Measurements from ENCODE around the gene SPATA6.

The SPATA6 gene

GRCh38 chr1:48266576-48266975 is 205.4 kb downstream of the SPATA6 start:
- no peak for ATAC-seq
- Mint-ChIP-seq H3K36me3 (no peaks in the 10 kb centered on the region), H3K4me3 (no peak overlapping the region), H3K9me3 (no peaks in the 10 kb centered on the region), H3K27ac (no peak overlapping the region), H3K27me3 (no peaks in the 10 kb centered on the region), H3K4me1 (no peaks in the 10 kb centered on the region)

- Mint-ChIP-seq H3K27me3 (no peaks in the 10 kb centered on the region), H3K36me3 (no peaks in the 10 kb centered on the region), H3K4me1 (no peaks in the 10 kb centered on the region), H3K27ac (no peak overlapping the region), H3K4me3 (no peak overlapping the region), H3K9me3 (no peaks in the 10 kb centered on the region)
- ATAC-seq, result no peak
Measured at GRCh38 chr1:48263041-48263440, 209.0 kb downstream of the SPATA6 start.

GRCh38 chr1:48261881-48262400 is 210.1 kb downstream of the SPATA6 start:
- Mint-ChIP-seq H3K4me3 (no peak overlapping the region), H3K4me1 (no peaks in the 10 kb centered on the region), H3K27ac (no peak overlapping the region), H3K27me3 (no peaks in the 10 kb centered on the region), H3K9me3 (no peaks in the 10 kb centered on the region), H3K36me3 (no peaks in the 10 kb centered on the region)
- ATAC-seq, result no peak

- Mint-ChIP-seq H3K4me3 (no peak overlapping the region), H3K27ac (no peak overlapping the region), H3K27me3 (no peaks in the 10 kb centered on the region), H3K9me3 (no peaks in the 10 kb centered on the region), H3K4me1 (no peaks in the 10 kb centered on the region), H3K36me3 (no peaks in the 10 kb centered on the region)
- no peak for ATAC-seq
Measured at GRCh38 chr1:48258106-48258505, 213.9 kb downstream of the SPATA6 start.

- Mint-ChIP-seq H3K4me3 (no peak overlapping the region), H3K4me1 (peaks cover 4% of the 10 kb centered on the region), H3K27ac (no peak overlapping the region)
Measured at GRCh38 chr1:48254254-48254653, 217.8 kb downstream of the SPATA6 start.

GRCh38 chr1:48251821-48252220 is 220.2 kb downstream of the SPATA6 start:
- Mint-ChIP-seq H3K4me3 (no peak overlapping the region), H3K27me3 (no peaks in the 10 kb centered on the region), H3K9me3 (no peaks in the 10 kb centered on the region), H3K36me3 (no peaks in the 10 kb centered on the region), H3K27ac (no peak overlapping the region), H3K4me1 (peaks cover 16% of the 10 kb centered on the region)
- ATAC-seq, result no peak

More at GRCh38 chr1:48254254-48254653, 217.8 kb downstream of the SPATA6 start:
- ATAC-seq, result no peak
- no peaks in the 10 kb centered on the region for H3K36me3 Mint-ChIP-seq
- H3K9me3 Mint-ChIP-seq, result no peaks in the 10 kb centered on the region
- H3K27me3 Mint-ChIP-seq, result no peaks in the 10 kb centered on the region

- no peak overlapping the region for H3K4me3 Mint-ChIP-seq
- H3K9me3 Mint-ChIP-seq, result no peaks in the 10 kb centered on the region
- H3K36me3 Mint-ChIP-seq, result no peaks in the 10 kb centered on the region
- H3K27me3 Mint-ChIP-seq, result no peaks in the 10 kb centered on the region
- no peak overlapping the region for H3K27ac Mint-ChIP-seq
- peaks cover 20% of the 10 kb centered on the region for H3K4me1 Mint-ChIP-seq
- no peak for ATAC-seq
Measured at GRCh38 chr1:48251323-48251722, 220.7 kb downstream of the SPATA6 start.

- no peak overlapping the region for H3K4me3 Mint-ChIP-seq
- ATAC-seq, result no peak
- H3K27ac Mint-ChIP-seq, result no peak overlapping the region
- H3K4me1 Mint-ChIP-seq, result peaks cover 20% of the 10 kb centered on the region
- H3K36me3 Mint-ChIP-seq, result no peaks in the 10 kb centered on the region
- no peaks in the 10 kb centered on the region for H3K27me3 Mint-ChIP-seq
- H3K9me3 Mint-ChIP-seq, result no peaks in the 10 kb centered on the region
Measured at GRCh38 chr1:48250572-48250971, 221.4 kb downstream of the SPATA6 start.

- Mint-ChIP-seq H3K27ac (no peak overlapping the region), H3K9me3 (peaks cover 3% of the 10 kb centered on the region)
- ATAC-seq, result no peak
Measured at GRCh38 chr1:48249868-48250267, 222.1 kb downstream of the SPATA6 start.

GRCh38 chr1:48248356-48248755 is 223.6 kb downstream of the SPATA6 start:
- no peaks in the 10 kb centered on the region for H3K36me3 Mint-ChIP-seq
- ATAC-seq, result no peak
- no peaks in the 10 kb centered on the region for H3K27me3 Mint-ChIP-seq
- H3K4me1 Mint-ChIP-seq, result peaks cover 27% of the 10 kb centered on the region
- no peak overlapping the region for H3K4me3 Mint-ChIP-seq
- peaks cover 3% of the 10 kb centered on the region for H3K9me3 Mint-ChIP-seq
- no peak overlapping the region for H3K27ac Mint-ChIP-seq

More at GRCh38 chr1:48249868-48250267, 222.1 kb downstream of the SPATA6 start:
- Mint-ChIP-seq H3K27me3 (no peaks in the 10 kb centered on the region), H3K4me1 (peaks cover 27% of the 10 kb centered on the region), H3K36me3 (no peaks in the 10 kb centered on the region), H3K4me3 (no peak overlapping the region)

GRCh38 chr1:48246727-48247126 is 225.3 kb downstream of the SPATA6 start:
- H3K4me3 Mint-ChIP-seq, result no peak overlapping the region
- no peak overlapping the region for H3K27ac Mint-ChIP-seq
- no peaks in the 10 kb centered on the region for H3K36me3 Mint-ChIP-seq
- ATAC-seq, result no peak
- peaks cover 3% of the 10 kb centered on the region for H3K9me3 Mint-ChIP-seq
- peaks cover 35% of the 10 kb centered on the region for H3K4me1 Mint-ChIP-seq
- H3K27me3 Mint-ChIP-seq, result no peaks in the 10 kb centered on the region

Measured in stimulated activated memory B cell treated with anti-CD40 and anti-IgM and Interleukin-4, amounts not matched to agents 10 μg/mL and 1 μg/mL and 100 μg/mL, for 72 hours (primary cell).